Suprapubic skin (tissue), 4 donors: ENCODE data around the gene SPATA2.

Experiments used
- POLR2A ChIP-seq, 2 donors: fragments of 450-650 bp; IDR thresholded peaks; one replicate each; pipeline ENCODE4 v1.6.1; 2017; ENCODE audit warnings: antibody characterized with exemption in 2 of 2, mild to moderate bottlenecking in 2 of 2, moderate library complexity in 2 of 2
- POLR2AphosphoS5 ChIP-seq, 3 donors: sonication (generic); formaldehyde crosslinking; IDR thresholded peaks; one replicate each; pipeline ENCODE4 v1.6.1; 2017; ENCODE audit warnings: antibody characterized with exemption in 3 of 3
- TF ChIP-seq, protein P1 (sequence below), 2 donors: fragments of 200-600 bp in 1 of 2; fragments of 450-650 bp in 1 of 2; sonication (generic) in 1 of 2; IDR thresholded peaks; one replicate each; pipeline ENCODE4 v1.5.1; 2016 to 2019; ENCODE audit warnings: antibody characterized with exemption in 2 of 2, mild to moderate bottlenecking in 1 of 2, moderate library complexity in 1 of 2

- TF ChIP-seq, protein P1, sequence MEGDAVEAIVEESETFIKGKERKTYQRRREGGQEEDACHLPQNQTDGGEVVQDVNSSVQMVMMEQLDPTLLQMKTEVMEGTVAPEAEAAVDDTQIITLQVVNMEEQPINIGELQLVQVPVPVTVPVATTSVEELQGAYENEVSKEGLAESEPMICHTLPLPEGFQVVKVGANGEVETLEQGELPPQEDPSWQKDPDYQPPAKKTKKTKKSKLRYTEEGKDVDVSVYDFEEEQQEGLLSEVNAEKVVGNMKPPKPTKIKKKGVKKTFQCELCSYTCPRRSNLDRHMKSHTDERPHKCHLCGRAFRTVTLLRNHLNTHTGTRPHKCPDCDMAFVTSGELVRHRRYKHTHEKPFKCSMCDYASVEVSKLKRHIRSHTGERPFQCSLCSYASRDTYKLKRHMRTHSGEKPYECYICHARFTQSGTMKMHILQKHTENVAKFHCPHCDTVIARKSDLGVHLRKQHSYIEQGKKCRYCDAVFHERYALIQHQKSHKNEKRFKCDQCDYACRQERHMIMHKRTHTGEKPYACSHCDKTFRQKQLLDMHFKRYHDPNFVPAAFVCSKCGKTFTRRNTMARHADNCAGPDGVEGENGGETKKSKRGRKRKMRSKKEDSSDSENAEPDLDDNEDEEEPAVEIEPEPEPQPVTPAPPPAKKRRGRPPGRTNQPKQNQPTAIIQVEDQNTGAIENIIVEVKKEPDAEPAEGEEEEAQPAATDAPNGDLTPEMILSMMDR (IDR thresholded peaks at IDR 0.05), result no peak
- TF ChIP-seq POLR2AphosphoS5 (IDR thresholded peaks at IDR 0.05) (no peak), POLR2A (IDR thresholded peaks at IDR 0.05) (no peak)
These were observed 21.3 kb downstream of the SPATA2 start for GRCh38 chr20:49894073-49894470.
